HEK293T (cell line): Measurements from ENCODE around the gene RAB11FIP4.

ENCODE experiments used
- CTCF ChIA-PET: fragments of 350-600 bp; formaldehyde crosslinking; extraction: SDS; loops from one replicate; lab custom pipeline; 2021; ENCODE audit warnings: antibody characterized with exemption, inconsistent platforms; lab: Yijun Ruan, JAX
- POLR2A ChIA-PET: fragments of 350-600 bp; formaldehyde crosslinking; extraction: SDS; loops from one replicate; lab custom pipeline; 2020; ENCODE audit warnings: antibody characterized with exemption, inconsistent platforms; lab: Yijun Ruan, JAX
- DNase-seq: peaks from one replicate; pipeline ENCODE4 v3.0.0; 2012; ENCODE audit warnings: mixed read lengths; ENCODE audit errors: extremely low spot score
- ARNT ChIP-seq: fragments of 450-650 bp; IDR thresholded peaks from 2 replicates; pipeline ENCODE4 v1.6.1; 2017; ENCODE audit warnings: mild to moderate bottlenecking
- BHLHE40 ChIP-seq: fragments of 450-650 bp; IDR thresholded peaks from 2 replicates; pipeline ENCODE4 v1.6.1; 2016; ENCODE audit warnings: mild to moderate bottlenecking, moderate library complexity, borderline replicate concordance
- CTBP1 ChIP-seq: fragments of 450-650 bp; IDR thresholded peaks from 2 replicates; pipeline ENCODE4 v1.6.1; 2016; ENCODE audit warnings: borderline replicate concordance
- ELF4 ChIP-seq: fragments of 450-650 bp; IDR thresholded peaks from 2 replicates; pipeline ENCODE4 v1.6.1; 2017; ENCODE audit warnings: antibody characterized with exemption
- FOXA1 ChIP-seq: fragments of 450-650 bp; IDR thresholded peaks from 2 replicates; pipeline ENCODE4 v1.6.1; 2016; ENCODE audit warnings: mild to moderate bottlenecking
- FOXK2 ChIP-seq: fragments of 450-650 bp; IDR thresholded peaks from 2 replicates; pipeline ENCODE4 v1.6.1; 2016; ENCODE audit warnings: mild to moderate bottlenecking
- FOXM1 ChIP-seq: fragments of 450-650 bp; IDR thresholded peaks from 2 replicates; pipeline ENCODE4 v1.6.1; 2017; ENCODE audit warnings: mild to moderate bottlenecking, borderline replicate concordance
- HDGF ChIP-seq: fragments of 450-650 bp; IDR thresholded peaks from 2 replicates; pipeline ENCODE4 v1.6.1; 2017; ENCODE audit warnings: antibody characterized with exemption, borderline replicate concordance
- L3MBTL2 ChIP-seq: fragments of 450-650 bp; conservative IDR thresholded peaks from 2 replicates; pipeline ENCODE4 v1.6.1; 2016; ENCODE audit warnings: mild to moderate bottlenecking
- LEF1 ChIP-seq: fragments of 450-650 bp; IDR thresholded peaks from 2 replicates; pipeline ENCODE4 v1.6.1; 2017; ENCODE audit warnings: mild to moderate bottlenecking, borderline replicate concordance
- NFRKB ChIP-seq: fragments of 450-650 bp; IDR thresholded peaks from 2 replicates; pipeline ENCODE4 v1.6.1; 2016; ENCODE audit warnings: mild to moderate bottlenecking, moderate library complexity
- SP1 ChIP-seq: fragments of 450-650 bp; IDR thresholded peaks from 2 replicates; pipeline ENCODE4 v1.6.1; 2017
- SUZ12 ChIP-seq: fragments of 450-650 bp; IDR thresholded peaks from 2 replicates; pipeline ENCODE4 v1.6.1; 2016; ENCODE audit warnings: mild to moderate bottlenecking
- TARDBP ChIP-seq: fragments of 450-650 bp; IDR thresholded peaks from 2 replicates; pipeline ENCODE4 v1.6.1; 2016
- ZNF384 ChIP-seq: fragments of 450-650 bp; IDR thresholded peaks from 2 replicates; pipeline ENCODE4 v1.6.1; 2016
- TF ChIP-seq, protein P1 (sequence below): fragments of 450-650 bp; IDR thresholded peaks from 2 replicates; pipeline ENCODE4 v1.6.1; 2016

RAB11FIP4 gene

DNA sequence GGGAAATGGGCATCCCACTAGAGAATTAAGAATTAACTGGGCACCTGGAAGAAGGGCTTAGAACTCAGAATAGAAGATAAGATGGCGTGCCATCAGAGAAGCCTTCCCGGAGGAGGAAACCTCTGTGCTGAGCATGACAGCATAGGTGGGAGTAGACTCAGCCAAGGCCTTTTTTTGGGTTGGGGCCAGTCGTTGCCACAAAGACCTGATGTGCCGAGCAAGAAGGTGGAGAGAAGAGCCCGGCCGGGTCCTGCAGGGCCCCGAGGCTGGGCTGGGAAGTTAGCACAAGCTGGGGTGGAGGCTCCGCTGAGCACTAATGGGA is 1.1 kb upstream of the RAB11FIP4 start:
- ChIA-PET CTCF (interaction anchor here (0.6 to 3.1 kb wide), 7 partner anchors 12 to 138 kb away, joined by 3 to 20 read pairs (median 4); no protein-coding TSS in a partner anchor), POLR2A (no interaction called here)
- DNase-seq = no peak
- TF ChIP-seq, protein P1, sequence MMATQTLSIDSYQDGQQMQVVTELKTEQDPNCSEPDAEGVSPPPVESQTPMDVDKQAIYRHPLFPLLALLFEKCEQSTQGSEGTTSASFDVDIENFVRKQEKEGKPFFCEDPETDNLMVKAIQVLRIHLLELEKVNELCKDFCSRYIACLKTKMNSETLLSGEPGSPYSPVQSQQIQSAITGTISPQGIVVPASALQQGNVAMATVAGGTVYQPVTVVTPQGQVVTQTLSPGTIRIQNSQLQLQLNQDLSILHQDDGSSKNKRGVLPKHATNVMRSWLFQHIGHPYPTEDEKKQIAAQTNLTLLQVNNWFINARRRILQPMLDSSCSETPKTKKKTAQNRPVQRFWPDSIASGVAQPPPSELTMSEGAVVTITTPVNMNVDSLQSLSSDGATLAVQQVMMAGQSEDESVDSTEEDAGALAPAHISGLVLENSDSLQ = no peak
- TF ChIP-seq ZNF384 (no peak), FOXM1 (no peak), BHLHE40 (no peak), SP1 (no peak), SUZ12 (no peak), L3MBTL2 (no peak), TARDBP (no peak), ELF4 (no peak), ARNT (no peak), NFRKB (no peak), LEF1 (no peak), FOXK2 (no peak), HDGF (no peak), CTBP1 (no peak), FOXA1 (no peak)

GRCh38 chr17:31390748-31391495 is 553 bp upstream of the RAB11FIP4 start:
- ChIA-PET POLR2A (no interaction called here), CTCF (no interaction called here)
- no peak for DNase-seq
- TF ChIP-seq ZNF384 (no peak), HDGF (no peak), TARDBP (no peak), LEF1 (no peak), FOXA1 (no peak), L3MBTL2 (no peak)

DNA sequence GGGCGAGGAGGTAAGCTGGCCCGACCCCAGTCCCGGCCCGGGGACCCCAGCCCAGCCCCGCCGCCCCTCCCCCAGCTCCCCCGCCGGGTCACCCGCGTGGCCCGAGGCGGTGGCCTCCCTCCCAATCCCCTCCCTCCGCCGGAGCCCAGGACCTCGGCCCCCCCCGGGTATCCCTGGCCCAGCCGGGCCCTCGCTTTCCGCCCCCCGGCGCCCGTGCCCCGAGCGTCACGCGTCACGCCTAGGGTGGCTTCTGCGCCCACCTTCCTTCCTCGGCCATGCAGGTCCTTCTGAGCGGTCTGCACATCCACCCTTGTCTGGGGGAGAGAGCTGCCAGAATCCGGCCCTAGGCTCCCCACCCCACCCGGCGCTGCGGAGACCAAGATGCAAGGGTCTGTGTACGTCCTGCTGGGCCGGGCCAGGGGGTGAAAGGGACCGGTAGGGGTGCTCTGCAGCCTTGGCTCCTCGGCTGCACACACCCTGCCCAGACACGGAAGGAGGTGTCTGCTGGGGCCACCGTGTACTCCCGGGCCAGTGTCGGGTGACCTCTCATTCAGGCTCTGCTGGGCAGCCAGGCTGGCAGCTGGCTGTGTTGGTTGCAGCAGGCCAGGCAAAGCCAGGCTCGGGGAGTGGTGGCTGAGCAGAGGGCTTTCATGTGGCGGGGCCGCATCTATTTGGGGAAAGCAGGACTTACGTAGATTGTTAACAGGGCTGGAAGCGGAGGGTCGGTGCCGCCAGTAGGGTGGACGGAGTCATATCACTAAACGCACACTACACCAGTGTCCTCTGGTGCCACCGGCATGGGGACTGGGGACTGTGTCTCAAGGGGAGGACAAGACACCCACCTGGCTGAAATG is 754 bp downstream of the RAB11FIP4 start:
- ChIA-PET CTCF (no interaction called here), POLR2A (no interaction called here)
- no peak for DNase-seq
- no peak for TF ChIP-seq ARNT
- TF ChIP-seq, protein P1 = no peak
- TF ChIP-seq ZNF384 = no peak
- no peak for TF ChIP-seq SP1
- no peak for TF ChIP-seq TARDBP
- TF ChIP-seq NFRKB = no peak
- TF ChIP-seq ELF4 = no peak
- no peak for TF ChIP-seq L3MBTL2
- TF ChIP-seq FOXK2 = no peak
- no peak for TF ChIP-seq BHLHE40
- TF ChIP-seq LEF1 = no peak
- no peak for TF ChIP-seq CTBP1
- TF ChIP-seq FOXM1 = no peak
- TF ChIP-seq SUZ12 = no peak
- TF ChIP-seq HDGF = no peak

- POLR2A ChIA-PET = no interaction called here
- no peak for DNase-seq
- CTCF ChIA-PET = interaction anchor here (0.5 to 0.7 kb wide), 2 partner anchors 323 to 436 kb away, joined by 3 to 4 read pairs; no protein-coding TSS in a partner anchor
- TF ChIP-seq SUZ12 (no peak), FOXM1 (no peak), TARDBP (no peak), BHLHE40 (no peak), SP1 (no peak)
Measured at GRCh38 chr17:31392856-31393748, 1.6 kb downstream of the RAB11FIP4 start.

GRCh38 chr17:31393749-31394146 is 2.3 kb downstream of the RAB11FIP4 start:
- no peak for DNase-seq
- no peak for TF ChIP-seq NFRKB
- TF ChIP-seq ELF4 = no peak
- TF ChIP-seq L3MBTL2 = no peak
- no peak for TF ChIP-seq SUZ12
- no peak for TF ChIP-seq ZNF384
- ChIA-PET POLR2A (no interaction called here), CTCF (no interaction called here)

GRCh38 chr17:31394544-31394943 is 3.1 kb downstream of the RAB11FIP4 start:
- CTCF ChIA-PET = no interaction called here
- POLR2A ChIA-PET = no interaction called here
- TF ChIP-seq ARNT (no peak), ZNF384 (no peak), L3MBTL2 (no peak), BHLHE40 (no peak), SUZ12 (no peak), CTBP1 (no peak), NFRKB (no peak), HDGF (no peak), FOXK2 (no peak)
- TF ChIP-seq, protein P1 = no peak

More at GRCh38 chr17:31394544-31394943, 3.1 kb downstream of the RAB11FIP4 start:
- peak; percentile 30 for DNase-seq
